IMR-90 (cell line): Measurements from ENCODE around the gene HADHB. TPM values are rescaled to one million over a fixed set of nuclear protein-coding genes. Genes with fewer than 3 reads are reported as not detected.

Source experiments
- ATAC-seq: fragments of 200-7000 bp; cut with Tn5 transposase; 2 replicates; pipeline ENCODE4 v1.9.1; 2020; ENCODE audit warnings: low read depth, mild to moderate bottlenecking, moderate library complexity
- Bru-seq: library from RNA; stranded (reverse); fragments of 400-500 nt; gene quantifications from one replicate; lab custom pipeline; 2021; lab: Mats Ljungman, UMichigan
- BruChase-seq, 2 experiments: library from RNA; stranded (reverse); fragments of 400-500 nt; gene quantifications; one replicate each; lab custom pipeline; 2021; lab: Mats Ljungman, UMichigan
- BruUV-seq: library from RNA; stranded (reverse); fragments of 400-500 nt; replicated peaks from 2 replicates; lab custom pipeline; 2021; lab: Mats Ljungman, UMichigan
- CTCF ChIA-PET: fragments of 300-600 bp; formaldehyde crosslinking; extraction: SDS; loops from one replicate; lab custom pipeline; 2021; ENCODE audit warnings: antibody characterized with exemption; lab: Yijun Ruan, JAX
- POLR2A ChIA-PET: fragments of 300-600 bp; sonication (Branson Sonifier 250); formaldehyde crosslinking; loops from one replicate; lab custom pipeline; 2022; ENCODE audit warnings: antibody characterized with exemption; ENCODE audit not compliant: unreplicated experiment; lab: Charles Lee
- DNase-seq: peaks from one replicate; pipeline ENCODE4 v3.0.0; 2013
- H2AFZ ChIP-seq: replicated peaks from 2 replicates; pipeline ENCODE3; 2013; ENCODE audit warnings: low read length, mild to moderate bottlenecking; ENCODE audit not compliant: poor library complexity
- H2AK5ac ChIP-seq: 2 replicates; pipeline ENCODE4 v1.6.1; 2013; ENCODE audit warnings: low read depth, low read length, inconsistent platforms
- H2AK9ac ChIP-seq: replicated peaks from 2 replicates; pipeline ENCODE3; 2013; ENCODE audit warnings: mild to moderate bottlenecking, low read depth, low read length, moderate library complexity; ENCODE audit not compliant: poor library complexity
- H2BK120ac ChIP-seq: 2 replicates; pipeline ENCODE4 v1.6.1; 2013; ENCODE audit warnings: low read depth, low read length, inconsistent platforms
- H2BK15ac ChIP-seq: 3 replicates; pipeline ENCODE4 v1.6.1; 2013; ENCODE audit warnings: low read depth, low read length, inconsistent platforms
- H2BK20ac ChIP-seq: 2 replicates; pipeline ENCODE4 v1.6.1; 2013; ENCODE audit warnings: low read depth, mild to moderate bottlenecking, inconsistent platforms, low read length, moderate library complexity
- H2BK5ac ChIP-seq: 2 replicates; pipeline ENCODE4 v1.6.1; 2013; ENCODE audit warnings: mild to moderate bottlenecking, low read depth, low read length, inconsistent platforms; ENCODE audit not compliant: poor library complexity, severe bottlenecking
- H3K14ac ChIP-seq: replicated peaks from 2 replicates; pipeline ENCODE4 v1.6.1; 2013; ENCODE audit warnings: low read depth, low read length, inconsistent platforms
- H3K18ac ChIP-seq: 2 replicates; pipeline ENCODE4 v1.6.1; 2013; ENCODE audit warnings: low read depth, low read length, control low read depth
- H3K23ac ChIP-seq: 2 replicates; pipeline ENCODE4 v1.6.1; 2013; ENCODE audit warnings: low read depth, low read length, inconsistent platforms
- H3K27ac ChIP-seq: 2 replicates; pipeline ENCODE4 v1.5.1; 2013; ENCODE audit warnings: mild to moderate bottlenecking, control low read depth, low read length; ENCODE audit not compliant: insufficient read depth
- H3K27me3 ChIP-seq: 2 replicates; pipeline ENCODE4 v1.6.1; 2013; ENCODE audit warnings: low read length; ENCODE audit not compliant: control insufficient read depth, insufficient read depth
- H3K36me3 ChIP-seq: 2 replicates; pipeline ENCODE4 v1.6.1; 2013; ENCODE audit warnings: low read length, mixed read lengths; ENCODE audit not compliant: control insufficient read depth, insufficient read depth
- H3K4ac ChIP-seq: 2 replicates; pipeline ENCODE4 v1.6.1; 2013; ENCODE audit warnings: low read depth, low read length, inconsistent platforms
- H3K4me1 ChIP-seq: 2 replicates; pipeline ENCODE4 v1.6.1; 2013; ENCODE audit warnings: low read length, mixed read lengths; ENCODE audit not compliant: control insufficient read depth, insufficient read depth
- H3K4me2 ChIP-seq: 2 replicates; pipeline ENCODE4 v1.6.1; 2013; ENCODE audit warnings: low read depth, mild to moderate bottlenecking, control low read depth, low read length, moderate library complexity
- H3K4me3 ChIP-seq: 2 replicates; pipeline ENCODE4 v1.5.1; 2013; ENCODE audit warnings: low read depth, mild to moderate bottlenecking, control low read depth, low read length, moderate library complexity; ENCODE audit not compliant: insufficient read depth
- H3K56ac ChIP-seq: 2 replicates; pipeline ENCODE4 v1.6.1; 2013; ENCODE audit warnings: low read length, inconsistent platforms; ENCODE audit not compliant: insufficient read depth; ENCODE audit errors: extremely low read depth
- H3K79me1 ChIP-seq, 2 experiments: 2 replicates each; pipeline ENCODE4 v1.6.1; 2013; ENCODE audit warnings: low read length in 2 of 2, inconsistent platforms in 1 of 2, low read depth in 1 of 2
- H3K9ac ChIP-seq: 2 replicates; pipeline ENCODE4 v1.6.1; 2013; ENCODE audit warnings: low read depth, low read length, control low read depth
- H3K9me1 ChIP-seq: 2 replicates; pipeline ENCODE4 v1.6.1; 2013; ENCODE audit warnings: low read length, inconsistent platforms; ENCODE audit not compliant: insufficient read depth
- H3K9me3 ChIP-seq: 2 replicates; pipeline ENCODE4 v1.6.1; 2013; ENCODE audit warnings: low read length; ENCODE audit not compliant: control insufficient read depth, insufficient read depth
- H4K20me1 ChIP-seq: 2 replicates; pipeline ENCODE4 v1.6.1; 2013; ENCODE audit warnings: low read length, inconsistent platforms; ENCODE audit not compliant: insufficient read depth
- H4K5ac ChIP-seq: 2 replicates; pipeline ENCODE4 v1.6.1; 2013; ENCODE audit warnings: mild to moderate bottlenecking, low read depth, low read length, control low read depth
- H4K8ac ChIP-seq, 2 experiments: 2 replicates each; pipeline ENCODE4 v1.6.1; 2013; ENCODE audit warnings: low read depth in 2 of 2, low read length in 2 of 2, control low read depth in 1 of 2, inconsistent platforms in 1 of 2
- H4K91ac ChIP-seq: 2 replicates; pipeline ENCODE4 v1.6.1; 2013; ENCODE audit warnings: low read depth, low read length, inconsistent platforms; ENCODE audit not compliant: insufficient read depth
- BHLHE40 ChIP-seq: fragments of 150-350 bp; IDR thresholded peaks from 2 replicates; pipeline ENCODE4 v1.6.1; 2016; ENCODE audit warnings: mild to moderate bottlenecking, low read depth, low read length
- CTCF ChIP-seq: conservative IDR thresholded peaks from 2 replicates; pipeline ENCODE4 v1.5.1; 2012; ENCODE audit warnings: mild to moderate bottlenecking, low read depth, low read length, improper control_type of control experiment
- ELK1 ChIP-seq: fragments of 150-350 bp; IDR thresholded peaks from 2 replicates; pipeline ENCODE4 v1.6.1; 2016; ENCODE audit warnings: low read depth, mild to moderate bottlenecking, low read length, moderate library complexity, borderline replicate concordance
- MAZ ChIP-seq: IDR thresholded peaks from 2 replicates; pipeline ENCODE4 v1.6.1; 2012; ENCODE audit warnings: low read depth, mild to moderate bottlenecking, low read length, improper control_type of control experiment, moderate library complexity, borderline replicate concordance
- MXI1 ChIP-seq: IDR thresholded peaks from 2 replicates; pipeline ENCODE4 v1.6.1; 2012; ENCODE audit warnings: low read depth, mild to moderate bottlenecking, low read length, moderate library complexity, borderline replicate concordance
- POLR2A ChIP-seq: IDR thresholded peaks from 2 replicates; pipeline ENCODE4 v1.6.1; 2012; ENCODE audit warnings: mild to moderate bottlenecking, low read depth, low read length
- WGBS, 2 experiments: methylation state at CpG; one replicate each; pipeline versions ENCODE4 v1.1.5 to v1.1.7; 2013; ENCODE audit warnings: missing lambda C conversion rate in 2 of 2; ENCODE audit not compliant: insufficient read length in 1 of 2; ENCODE audit errors: extremely low coverage in 2 of 2; 5-methylcytosine and 5-hydroxymethylcytosine counted together
- dilution Hi-C: fragments of 300-500 bp; cut with HindIII; formaldehyde crosslinking; loops from one replicate; pipeline ENCODE4 v1.14.3; 2018; ENCODE audit warnings: low sequenced_read_pairs; ENCODE audit not compliant: unreplicated experiment
- in situ Hi-C: fragments of 300-500 bp; cut with MboI; formaldehyde crosslinking; loops from 3 replicates; pipeline ENCODE4 v1.14.3; 2019; ENCODE audit warnings: low sequenced_read_pairs, inconsistent platforms, mixed read lengths
- intact Hi-C: fragments of 100-400 bp; cut with micrococcal nuclease; formaldehyde crosslinking; loops from 2 replicates; pipeline ENCODE4 v1.10.0; 2022
- long read RNA-seq: library from polyadenylated mRNA; unstranded; transcript quantifications from one replicate; pipeline ENCODE4 v2.0.0, GENCODE V29; 2021; ENCODE audit not compliant: unreplicated experiment
- polyA plus RNA-seq, 3 experiments: library from polyadenylated mRNA; depleted of rRNA; stranded (reverse); fragments of >200 nt; gene quantifications; 2 replicates each; pipeline ENCODE4 v1.2.3, GENCODE V29; 2012; ENCODE audit warnings: low replicate concordance in 1 of 3
- total RNA-seq: library from RNA; depleted of rRNA; stranded (reverse); fragments of >200 nt; gene quantifications from 2 replicates; pipeline ENCODE4 v1.2.3, GENCODE V29; 2012; rRNA removed

The HADHB gene
- total RNA-seq (79.8 and 80.5 TPM in 2 replicates), polyA plus RNA-seq (2012; rRNA removed) (62.0 and 67.9 TPM in 2 replicates), Bru-seq, nascent RNA (percentile 69 among the genes with signal in this experiment), BruChase-seq, experiment 1, labeled RNA remaining after a 6-hour chase (percentile 80 among the genes with signal in this experiment), BruChase-seq, experiment 2, labeled RNA remaining after a 2-hour chase (percentile 70 among the genes with signal in this experiment)
- 34.5 and 64.4 TPM in 2 replicates for polyA plus RNA-seq (2012; cell fraction: cytosol; rRNA removed)
- 13.4 and 56.2 TPM in 2 replicates for polyA plus RNA-seq (2012; cell fraction: nucleus; rRNA removed; ENCODE audit: low replicate concordance)
- long read RNA-seq, transcript HADHB-201 (16 exons, 2,044 nt), result major isoform, 136 of 168 reads
- long read RNA-seq, partial matches to known transcripts, result 19 of 168 reads
- long read RNA-seq, other reads (novel, unspliced or antisense), result 8 of 168 reads

DNA sequence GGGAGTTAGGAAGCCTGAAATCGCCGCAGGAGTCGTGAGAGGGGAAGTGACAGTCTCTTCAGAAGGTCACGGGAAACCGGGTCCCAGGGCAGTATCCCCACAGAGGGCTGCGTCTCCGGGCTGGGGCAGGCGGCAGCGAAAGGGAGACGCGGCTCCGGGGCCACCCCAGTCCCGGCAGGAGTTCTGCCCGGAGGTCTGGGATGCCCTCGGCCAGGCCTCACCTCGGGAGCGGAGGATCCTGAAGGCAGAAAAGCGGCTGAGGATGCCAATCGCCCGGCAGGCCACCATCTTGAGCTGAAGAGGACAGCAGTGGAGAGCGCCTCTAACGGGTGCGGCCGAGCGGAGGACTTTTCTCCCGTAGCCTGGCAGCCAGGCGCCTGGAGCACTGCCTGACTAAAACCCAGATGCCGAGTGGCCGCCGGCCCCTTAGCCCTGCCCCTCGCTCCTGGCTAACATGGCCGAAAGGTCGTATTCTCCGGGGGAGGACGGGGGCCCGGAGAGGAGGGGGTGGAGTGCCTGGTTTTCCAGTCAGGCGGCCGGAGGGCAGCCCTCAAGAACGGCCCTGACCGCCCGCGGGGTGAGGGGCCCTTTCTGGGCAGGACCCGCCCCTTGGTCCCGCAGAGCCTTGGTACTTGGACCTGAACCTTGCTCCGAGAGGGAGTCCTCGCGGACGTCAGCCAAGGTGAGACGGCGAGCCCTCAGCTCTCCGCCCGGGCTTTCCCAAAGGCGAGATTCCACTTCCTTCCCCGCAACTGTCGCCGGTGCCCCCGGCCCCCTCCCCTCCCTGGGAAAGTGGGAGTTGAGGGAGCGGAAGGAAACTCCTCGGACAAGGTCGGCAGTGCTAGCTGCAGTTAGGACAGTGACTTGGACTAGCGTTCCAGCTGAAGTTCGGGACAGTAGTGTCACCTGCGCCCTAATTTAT, at the start of gene HADHB, which contains the start of gene HADHA:
Gene HADHB (plus strand): TSS at position 631 of the 922 bp plus-strand sequence. CDS start 9,316 bp downstream, outside the sequence.
Gene HADHA (minus strand): TSS at position 324 of the 922 bp plus-strand sequence. CDS start 36 bp downstream, at position 288.
- Histone ChIP-seq H3K27ac (peak within 1 kb of the TSS; percentile 91), H3K4me1 (peaks cover 6% of the 10 kb centered on the region), H2BK120ac (peak within 1 kb of the TSS; percentile 93), H2BK5ac (peak within 1 kb of the TSS; percentile 99), H3K18ac (peak within 1 kb of the TSS; percentile 82), H4K5ac (peak within 1 kb of the TSS; percentile 45), H3K56ac (peak within 1 kb of the TSS; percentile 92), H3K9me1 (peaks cover 7% of the 10 kb centered on the region), H3K23ac (peak within 1 kb of the TSS; percentile 85), H3K9me3 (no peaks in the 10 kb centered on the region), H2BK15ac (peak within 1 kb of the TSS; percentile 53; the same call in 1 of the 3 replicates), H2AK5ac (peak within 1 kb of the TSS; percentile 45), H2AFZ (peak within 1 kb of the TSS; percentile 99), H3K27me3 (no peaks in the 10 kb centered on the region), H3K4me2 (peak within 1 kb of the TSS; percentile 94), H2BK20ac (no peak within 1 kb of the TSS), H4K91ac (peak within 1 kb of the TSS; percentile 92), H3K14ac (peak within 1 kb of the TSS; percentile 87), H3K4me3 (peak within 1 kb of the TSS; percentile 91), H4K8ac (peak within 1 kb of the TSS; percentile 26 to 92; a peak in 3 of 4 replicates), H2AK9ac (peak within 1 kb of the TSS; percentile 99), H3K9ac (peak within 1 kb of the TSS; percentile 70), H3K36me3 (no peaks in the 10 kb centered on the region; the same call in 1 of the 2 replicates), H3K79me1 (peaks cover 28 to 66% of the 10 kb centered on the region in 2 experiments), H3K4ac (peak within 1 kb of the TSS; percentile 88), H4K20me1 (peaks cover 18% of the 10 kb centered on the region; the same call in 1 of the 2 replicates)
- CTCF ChIA-PET, result no interaction called here
- in situ Hi-C loops, result no loop called here
- WGBS, 2 experiments, result 0% methylated on average over 26 of the region's 63 CpGs; no CpG with 5 or more reads in 1 of the 2 experiments
- BruUV-seq, result no TSS peak
- intact Hi-C loops, result loop anchor here (1.0 to 10.0 kb wide), 5 partner anchors 55 to 330 kb away; partner anchors contain the start of genes ADGRF3 and SELENOI
- TF ChIP-seq POLR2A (peak; percentile 87), MXI1 (peak; percentile 72; the same call in 1 of the 2 replicates), BHLHE40 (no peak), MAZ (peak; percentile 39; the same call in 1 of the 2 replicates), ELK1 (no peak), CTCF (0 out of 2 replicates have a peak, but pooled peaks have one; percentile 21)
- dilution Hi-C loops, result no loop called here
- ATAC-seq, result peak; percentile 94
- POLR2A ChIA-PET, result no interaction called here
- peak; percentile 87 for DNase-seq
